GM19023 (cell line): ENCODE results near the gene TRIM66.

Experiments
- ATAC-seq: cut with Tn5 transposase; IDR thresholded peaks from one replicate; pipeline ENCODE4 v1.9.1; 2021; ENCODE audit warnings: mild to moderate bottlenecking, moderate library complexity; ENCODE audit not compliant: unreplicated experiment

Gene TRIM66

GRCh38 chr11:8682303-8683114 is at the start of gene TRIM66, which contains the start of gene RPL27A:
TSS of gene TRIM66 (minus strand) at chr11:8682665. CDS start at chr11:8672274, 10,391 bp downstream.
TSS of gene RPL27A (plus strand) at chr11:8682792. CDS start at chr11:8682814, 22 bp downstream.
- peak; percentile 93 for ATAC-seq

GRCh38 chr11:8731647-8732323 is 49.3 kb upstream of the TRIM66 start:
- no peak for ATAC-seq

- ATAC-seq: no peak
Observed at GRCh38 chr11:8730697-8731020, 48.2 kb upstream of the TRIM66 start.

- ATAC-seq: no peak
Observed at GRCh38 chr11:8729837-8730696, 47.6 kb upstream of the TRIM66 start.

GRCh38 chr11:8729067-8729466 is 46.6 kb upstream of the TRIM66 start:
- no peak for ATAC-seq

GRCh38 chr11:8728563-8728962 is 46.1 kb upstream of the TRIM66 start:
- ATAC-seq: no peak

GRCh38 chr11:8726395-8726794 is 43.9 kb upstream of the TRIM66 start:
- ATAC-seq: no peak

- no peak for ATAC-seq
Observed at GRCh38 chr11:8724682-8725081, 42.2 kb upstream of the TRIM66 start.

GRCh38 chr11:8723711-8724110 is 41.2 kb upstream of the TRIM66 start:
- no peak for ATAC-seq

- no peak for ATAC-seq
Observed at GRCh38 chr11:8722809-8723208, 40.3 kb upstream of the TRIM66 start.

GRCh38 chr11:8721609-8722500 is 39.4 kb upstream of the TRIM66 start:
- ATAC-seq: no peak

- no peak for ATAC-seq
Observed at GRCh38 chr11:8720868-8721608, 38.6 kb upstream of the TRIM66 start.

- ATAC-seq: no peak
Observed at GRCh38 chr11:8720352-8720751, 37.9 kb upstream of the TRIM66 start.

- ATAC-seq: no peak
Observed at GRCh38 chr11:8719721-8720120, 37.3 kb upstream of the TRIM66 start.

- no peak for ATAC-seq
Observed at GRCh38 chr11:8719211-8719649, 36.8 kb upstream of the TRIM66 start.

- ATAC-seq: no peak
Observed at GRCh38 chr11:8717876-8718753, 35.6 kb upstream of the TRIM66 start.

GRCh38 chr11:8717544-8717875 is 35.0 kb upstream of the TRIM66 start:
- no peak for ATAC-seq

GRCh38 chr11:8715501-8715900 is 33.0 kb upstream of the TRIM66 start:
- no peak for ATAC-seq
